NCI-H2171 treated with DMSO at 0.1 percent for 48 hours (cell line): Measurements from ENCODE around the gene OR6K3.
"Not testable (repeated sequence)": the region's sequence is repeated elsewhere in the genome, so short reads cannot be mapped to it uniquely, and the experiment has no call there.

Source experiments
- DNase-seq: peaks from one replicate; lab custom pipeline; 2025; lab: John Stamatoyannopoulos, UW

Gene OR6K3, protein sequence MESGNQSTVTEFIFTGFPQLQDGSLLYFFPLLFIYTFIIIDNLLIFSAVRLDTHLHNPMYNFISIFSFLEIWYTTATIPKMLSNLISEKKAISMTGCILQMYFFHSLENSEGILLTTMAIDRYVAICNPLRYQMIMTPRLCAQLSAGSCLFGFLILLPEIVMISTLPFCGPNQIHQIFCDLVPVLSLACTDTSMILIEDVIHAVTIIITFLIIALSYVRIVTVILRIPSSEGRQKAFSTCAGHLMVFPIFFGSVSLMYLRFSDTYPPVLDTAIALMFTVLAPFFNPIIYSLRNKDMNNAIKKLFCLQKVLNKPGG

DNA sequence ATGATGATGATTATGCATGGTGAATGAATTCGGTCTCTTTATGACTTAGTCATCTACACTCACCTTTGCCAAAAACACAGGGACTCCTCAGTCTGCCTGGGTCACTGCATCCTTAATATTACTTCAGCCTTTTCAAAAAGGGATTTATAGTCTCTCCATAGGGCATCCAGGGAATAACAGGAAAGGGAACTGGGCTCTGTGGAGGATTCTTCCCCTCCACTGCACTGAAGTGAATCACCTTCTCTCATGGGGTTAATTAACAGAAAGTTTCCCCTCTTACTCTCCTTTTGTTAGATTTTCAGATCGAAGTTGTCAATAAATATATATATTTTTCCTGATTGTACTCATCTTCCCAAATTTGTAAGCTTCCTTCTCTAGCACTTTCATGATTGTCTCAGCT, at the start of gene OR6K3:
Gene OR6K3 (minus strand): TSS at position 101 of the 400 bp plus-strand sequence. CDS start 2,605 bp downstream, outside the sequence.
- no peak for DNase-seq

DNA sequence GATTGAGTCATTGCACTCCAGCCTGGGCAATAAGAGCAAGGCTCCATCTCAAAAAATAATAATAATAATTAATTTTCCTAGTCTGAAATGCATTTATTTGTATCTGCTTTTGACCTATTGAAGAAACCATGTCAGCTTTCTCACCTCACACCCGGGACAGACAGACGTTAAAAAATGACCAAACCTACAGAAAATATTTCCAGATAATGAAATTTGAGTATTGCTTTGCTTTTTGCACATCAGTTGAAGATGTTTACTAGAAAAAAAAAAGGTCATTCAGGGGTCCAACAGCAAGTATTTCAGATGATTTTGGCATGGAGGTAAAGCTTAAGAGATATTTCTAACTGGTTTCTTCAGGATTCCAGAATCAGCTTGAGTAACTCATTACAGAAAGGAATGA, 33.9 kb upstream of the OR6K3 start, which contains the start of gene OR6K6:
Gene OR6K6 (plus strand): TSS at position 301 of the 400 bp plus-strand sequence. CDS start 168 bp downstream, outside the sequence.
- no peak for DNase-seq

DNA sequence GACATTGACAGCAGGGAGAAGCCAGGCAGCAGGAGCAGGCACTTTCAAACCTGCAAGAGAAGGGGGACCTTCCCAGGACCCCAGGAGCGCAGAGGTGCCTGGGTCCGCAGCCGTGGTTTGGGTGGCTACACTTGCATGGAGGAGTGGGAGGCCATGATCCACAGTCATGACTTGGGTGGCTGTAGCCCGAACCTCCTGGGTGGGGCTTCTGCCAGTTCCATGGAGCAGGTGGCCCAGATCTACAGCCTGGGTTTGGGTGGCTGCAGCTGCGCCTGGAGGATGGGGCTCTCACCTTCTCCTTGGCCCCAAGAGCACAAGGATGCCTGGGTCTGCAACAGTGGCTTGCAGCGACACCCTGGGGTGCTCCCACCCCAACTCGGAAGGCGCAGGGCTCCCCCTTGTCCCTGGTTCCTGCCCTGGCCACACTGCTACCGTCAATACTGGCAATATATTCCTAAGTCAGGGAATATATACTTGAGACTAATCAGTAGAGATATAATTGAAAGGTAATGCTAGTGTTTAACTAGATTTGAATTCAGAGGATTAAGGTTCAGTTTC, 31.7 kb upstream of the OR6K3 start:
- DNase-seq, result no peak

DNA sequence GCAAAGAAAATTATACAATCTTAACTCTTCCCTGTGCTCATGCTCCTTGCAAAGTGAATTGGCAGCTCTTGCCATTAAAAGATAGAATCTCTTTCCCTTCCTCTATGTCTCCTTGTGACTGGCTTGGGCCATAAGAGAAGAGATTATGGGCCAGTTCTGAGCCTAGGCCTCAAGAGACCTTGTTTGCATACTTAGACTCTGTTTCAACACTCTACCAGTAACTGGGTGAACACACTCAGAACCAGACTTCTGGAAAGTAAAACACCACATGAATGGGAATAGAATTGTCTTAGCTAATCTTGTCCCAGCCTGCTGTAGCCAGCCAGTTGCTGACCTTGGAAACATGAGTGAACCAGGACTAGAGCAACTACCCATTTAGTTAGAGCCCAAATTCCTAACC, 15.3 kb upstream of the OR6K3 start:
- DNase-seq, result no peak

DNA sequence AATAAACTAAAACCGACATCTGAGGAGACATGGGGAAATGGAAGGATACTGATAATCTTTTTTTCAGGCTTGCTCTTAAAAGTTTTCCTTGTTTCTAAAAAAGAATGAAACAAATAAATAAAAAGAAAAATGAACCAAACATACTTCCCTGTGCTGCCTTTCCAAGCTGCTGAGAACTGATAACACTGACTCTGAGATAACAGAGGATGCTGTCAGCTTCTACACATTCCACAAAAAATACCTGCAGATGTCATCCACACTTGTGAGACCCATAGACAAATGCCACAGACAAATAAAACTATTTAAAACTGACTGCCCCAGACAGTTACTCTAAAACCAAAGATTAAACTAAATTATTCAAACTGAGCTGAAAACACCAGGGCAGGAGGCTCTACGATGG, 12.0 kb upstream of the OR6K3 start:
- DNase-seq, result no peak

DNA sequence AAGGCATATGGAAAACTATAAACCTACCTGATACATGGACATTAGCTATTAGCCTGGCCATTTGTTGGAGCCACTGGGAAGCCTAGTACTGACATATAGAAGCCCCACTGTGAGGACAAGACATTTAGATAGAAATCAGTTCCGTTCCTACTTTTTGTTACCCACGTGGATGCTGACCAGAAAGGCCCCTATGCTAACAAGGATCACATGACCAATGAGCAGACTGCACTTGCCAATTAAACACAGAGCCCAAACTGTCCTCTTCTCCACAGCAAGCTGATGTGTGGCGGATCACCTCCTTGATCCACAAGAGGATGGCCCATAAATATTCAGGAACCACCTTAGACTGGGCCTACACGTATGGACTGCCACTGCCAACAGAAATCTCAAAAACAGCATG, 11.2 kb upstream of the OR6K3 start:
- DNase-seq, result no peak

DNA sequence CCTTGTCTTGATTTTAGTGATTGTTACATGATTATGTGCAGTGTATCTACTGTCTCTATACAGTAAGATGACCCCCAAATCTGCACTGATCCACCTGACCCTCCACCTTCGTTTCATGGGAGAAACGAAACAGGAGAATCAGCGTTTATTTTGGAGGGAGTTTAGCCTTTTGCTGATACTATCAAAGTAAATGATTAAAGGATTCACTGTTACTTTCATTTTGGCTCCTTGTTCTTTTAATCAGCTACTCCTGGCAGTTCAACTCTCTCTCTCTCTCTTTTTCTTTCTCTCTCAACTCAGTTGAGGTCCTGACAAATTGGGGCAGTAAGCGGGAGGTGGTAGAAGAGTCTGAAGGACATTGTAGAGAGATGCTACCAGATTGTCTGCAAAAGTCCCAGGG, 9.9 kb upstream of the OR6K3 start:
- DNase-seq, result no peak

DNA sequence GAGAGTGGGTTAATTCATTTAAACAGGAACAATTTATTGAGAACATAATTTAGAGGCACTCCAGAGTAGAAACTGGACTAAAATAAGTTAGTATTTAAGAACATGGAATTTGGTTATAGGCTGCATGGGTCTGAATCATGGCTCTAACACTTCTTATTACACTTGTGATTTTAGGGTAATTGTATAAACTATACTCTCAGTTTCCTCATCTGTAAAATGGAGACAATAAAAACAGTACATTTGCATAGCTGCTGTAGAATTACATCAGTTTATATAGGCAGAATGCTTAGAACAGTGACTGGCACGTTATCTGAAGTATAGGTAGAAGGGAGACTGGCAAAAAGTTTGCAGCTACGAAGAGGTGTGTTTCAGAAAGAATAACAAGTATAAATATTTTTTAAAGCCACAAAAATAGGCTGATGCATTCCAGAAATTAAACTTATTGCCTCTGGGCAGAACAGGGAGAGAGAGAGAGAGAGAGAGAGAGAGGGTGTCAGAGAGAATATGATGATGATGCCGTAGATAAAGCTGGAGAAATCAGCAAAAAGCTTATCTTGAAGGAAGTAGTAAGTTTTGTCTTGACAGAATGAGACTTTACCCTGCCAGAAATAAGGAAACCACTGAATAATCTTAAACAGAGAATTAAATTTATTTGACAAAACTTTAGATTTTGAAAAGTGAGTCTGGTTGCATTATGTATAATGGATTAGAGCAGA, 8.1 kb upstream of the OR6K3 start:
- no peak for DNase-seq

DNA sequence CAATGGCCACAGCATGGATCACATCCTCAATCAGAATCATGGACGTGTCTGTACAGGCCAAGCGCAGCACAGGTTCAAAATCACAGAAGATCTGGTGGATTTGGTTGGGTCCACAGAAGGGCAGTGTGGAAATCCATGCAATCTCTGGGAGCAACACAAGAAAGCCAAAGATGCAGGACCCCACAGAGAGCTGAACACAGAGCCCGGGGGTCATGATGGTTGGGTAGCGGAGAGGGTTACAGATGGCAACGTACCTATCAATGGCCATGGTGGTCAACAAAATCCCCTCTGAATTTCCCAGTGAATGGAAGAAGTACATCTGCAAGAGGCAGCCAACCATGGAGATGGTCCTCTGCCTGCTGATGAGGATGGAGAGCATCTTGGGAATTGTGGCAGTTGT, 3.9 kb upstream of the OR6K3 start:
- no peak for DNase-seq

DNA sequence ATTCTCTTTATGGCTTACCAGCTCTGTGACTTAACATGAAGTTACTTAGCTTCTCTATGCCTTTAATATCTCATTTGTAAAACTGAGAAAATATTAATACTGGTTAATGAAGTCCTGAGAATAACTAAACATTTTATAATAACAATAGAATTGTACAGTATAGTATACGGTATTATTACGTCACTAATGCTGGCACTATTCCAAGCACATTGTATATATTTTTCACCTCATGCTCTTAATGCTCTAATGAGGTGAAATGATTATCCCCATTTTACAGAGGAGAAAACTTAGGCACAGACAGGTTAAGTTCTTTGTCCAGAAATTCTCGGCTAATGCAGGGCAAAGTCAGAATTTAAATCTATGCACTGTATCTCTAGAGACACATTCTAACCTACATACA, 856 bp downstream of the OR6K3 start:
- no peak for DNase-seq

DNA sequence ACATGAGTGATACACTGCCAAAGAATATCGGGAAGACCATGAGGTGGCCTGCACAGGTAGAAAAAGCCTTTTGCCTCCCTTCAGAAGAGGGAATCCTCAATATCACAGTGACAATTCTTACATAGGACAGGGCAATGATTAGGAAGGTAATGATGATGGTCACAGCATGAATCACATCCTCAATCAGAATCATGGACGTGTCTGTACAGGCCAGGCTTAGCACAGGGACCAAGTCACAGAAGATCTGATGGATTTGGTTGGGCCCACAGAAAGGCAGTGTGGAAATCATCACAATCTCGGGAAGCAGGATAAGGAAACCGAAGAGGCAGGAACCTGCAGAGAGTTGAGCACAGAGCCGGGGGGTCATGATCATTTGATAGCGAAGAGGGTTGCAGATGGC, 3.2 kb downstream of the OR6K3 start:
- no peak for DNase-seq

DNA sequence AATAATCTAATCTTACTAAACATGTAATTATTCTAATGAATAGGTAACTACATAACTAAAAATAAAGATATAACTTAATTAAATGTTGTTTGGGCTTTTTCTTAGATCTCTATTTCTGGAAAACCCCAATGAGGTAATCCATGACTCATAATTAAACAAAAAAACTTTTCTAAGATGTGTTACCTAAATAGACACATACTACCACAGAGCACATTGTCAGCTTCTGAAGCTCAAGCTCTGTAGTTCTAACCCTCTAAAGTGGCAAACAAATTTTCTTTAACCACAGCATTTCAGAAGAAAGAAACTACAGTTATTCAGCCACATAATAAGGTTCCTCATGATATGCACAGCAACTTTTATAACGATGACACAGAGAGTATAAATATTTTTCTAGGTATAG, 4.2 kb downstream of the OR6K3 start:
- no peak for DNase-seq

DNA sequence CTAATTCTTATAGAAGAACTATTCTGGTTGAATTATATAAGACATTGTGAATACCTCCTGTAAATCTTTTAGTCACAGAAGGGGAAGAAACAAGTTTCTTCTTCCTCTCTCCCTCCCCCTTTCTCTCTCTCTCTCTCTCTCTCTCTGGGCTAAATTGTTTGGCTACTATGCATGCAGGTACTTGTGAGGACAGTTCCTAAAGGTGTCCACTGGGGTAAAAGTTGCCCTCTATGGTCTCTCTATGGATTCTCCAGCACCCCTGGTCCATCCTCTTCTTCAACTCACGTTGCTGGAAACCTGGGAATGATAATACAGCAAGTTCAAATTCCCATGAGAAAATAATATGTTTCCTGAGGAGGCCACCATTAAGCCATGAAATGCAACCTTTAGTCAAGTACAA, 5.8 kb downstream of the OR6K3 start:
- DNase-seq, result no peak

DNA sequence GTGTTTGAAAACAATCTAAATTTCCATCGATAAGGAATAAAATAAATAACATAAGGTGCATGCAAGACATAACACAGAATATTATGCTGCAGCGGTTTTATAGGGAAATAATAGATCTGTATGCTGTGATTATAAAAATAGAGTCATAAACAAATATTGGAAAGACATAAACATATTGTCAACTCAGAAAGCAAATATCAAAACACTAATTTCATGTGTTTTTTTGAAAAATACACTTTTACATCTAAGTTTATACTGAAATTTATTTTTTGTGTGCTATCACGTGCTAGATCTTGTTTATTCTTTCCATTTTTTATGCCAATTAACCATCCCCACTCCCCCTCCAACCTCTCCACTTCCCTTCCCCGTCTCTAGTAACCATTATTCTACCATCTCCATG, 9.4 kb downstream of the OR6K3 start:
- no peak for DNase-seq

DNA sequence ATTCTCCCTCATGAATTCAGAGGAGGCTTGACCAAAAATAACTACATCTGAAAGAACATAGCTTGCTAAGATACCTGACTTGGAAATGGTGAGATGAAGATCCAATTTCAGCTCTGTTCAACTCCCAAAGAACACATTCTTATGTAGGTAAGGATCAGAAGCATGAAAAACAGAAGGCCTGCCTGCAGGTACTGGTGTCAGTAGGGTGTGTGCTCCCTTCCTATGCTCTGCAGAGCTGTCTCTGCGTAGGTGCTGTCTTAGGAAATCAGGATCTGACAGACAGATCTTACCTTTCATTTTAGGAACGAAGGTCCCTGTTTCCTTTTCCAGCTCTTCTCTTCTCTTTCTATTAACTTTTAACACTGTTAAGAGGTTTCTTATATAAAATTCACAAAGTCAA, 14.4 kb downstream of the OR6K3 start:
- DNase-seq, result no peak

DNA sequence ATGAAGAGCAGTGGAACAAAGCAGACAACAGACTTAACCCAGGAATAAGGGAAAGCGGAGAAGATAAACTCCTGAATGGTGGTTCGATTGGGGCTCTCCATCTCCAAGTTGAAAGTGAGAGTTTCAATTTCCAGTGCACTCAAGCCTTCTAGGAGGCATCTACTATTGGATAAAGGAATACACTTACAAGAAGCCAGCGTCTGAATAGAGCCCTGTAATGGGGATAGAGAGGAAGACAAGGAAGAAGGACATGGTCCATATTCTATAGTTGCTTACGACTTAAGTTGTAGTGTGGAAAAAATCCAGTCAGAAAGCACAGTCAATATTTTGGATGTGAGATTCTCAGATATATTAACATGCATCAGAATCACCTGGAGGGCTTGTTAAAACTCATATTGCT, 20.0 kb downstream of the OR6K3 start, which contains the start of gene OR6K2:
Gene OR6K2 (minus strand): TSS at position 101 of the 400 bp plus-strand sequence. CDS start 0 bp downstream, at position 101.
- DNase-seq, result no peak

DNA sequence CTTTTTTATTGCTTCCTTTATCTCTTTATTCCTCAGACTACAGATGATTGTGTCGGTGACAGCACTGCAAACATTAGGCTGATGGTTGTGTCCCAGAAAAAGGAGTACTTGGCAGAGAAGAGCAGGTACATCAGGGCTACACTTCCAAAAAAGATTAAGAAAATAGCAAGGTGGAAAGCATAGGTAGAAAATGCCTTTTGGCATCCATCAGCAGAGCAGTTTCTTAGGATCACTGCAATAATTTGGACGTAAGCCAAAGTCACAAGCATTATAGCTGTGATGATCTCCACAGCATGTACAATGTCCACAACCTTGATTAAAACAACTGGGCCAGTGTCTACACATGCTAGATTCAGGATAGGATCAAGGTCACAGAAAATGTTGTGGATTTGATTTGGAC, 25.9 kb downstream of the OR6K3 start:
- no peak for DNase-seq

DNA sequence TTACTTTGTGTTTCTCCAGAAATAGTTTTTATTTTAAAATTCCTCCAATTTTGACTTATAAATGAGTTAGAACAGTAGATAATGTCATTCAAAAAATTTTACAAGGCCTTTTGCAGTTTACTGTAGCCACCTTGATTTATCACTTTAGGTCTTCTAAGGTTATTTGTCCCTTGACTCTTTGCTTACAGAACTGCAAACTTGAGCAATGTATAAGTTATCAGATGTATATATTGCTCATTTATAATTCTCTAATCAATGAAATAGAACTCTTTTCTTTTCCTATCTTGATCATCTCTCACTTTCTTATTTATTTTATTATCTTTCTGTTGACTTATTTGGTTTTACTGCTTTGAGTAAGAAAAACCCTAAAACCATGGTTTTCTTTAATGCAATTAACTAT, 28.2 kb downstream of the OR6K3 start:
- no peak for DNase-seq

DNA sequence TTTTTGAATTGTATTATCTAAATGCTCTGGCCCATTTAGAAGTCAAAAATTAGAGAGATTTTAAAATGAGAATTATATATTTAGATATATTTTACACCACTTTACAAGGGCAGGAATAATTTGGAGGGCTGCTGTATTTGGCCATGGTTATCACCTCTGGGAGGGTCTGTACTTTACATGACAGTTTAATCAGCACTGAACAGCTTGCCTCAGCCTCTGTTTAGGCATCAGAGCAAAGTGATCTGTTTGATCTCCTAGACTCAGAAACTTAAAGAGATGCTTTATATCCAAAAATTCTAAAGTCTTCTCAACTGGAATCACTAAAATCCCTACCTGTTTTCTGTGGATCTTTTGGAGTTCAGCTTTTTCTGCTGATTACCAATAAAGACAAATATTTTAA, 28.6 kb downstream of the OR6K3 start:
- DNase-seq, result no peak

DNA sequence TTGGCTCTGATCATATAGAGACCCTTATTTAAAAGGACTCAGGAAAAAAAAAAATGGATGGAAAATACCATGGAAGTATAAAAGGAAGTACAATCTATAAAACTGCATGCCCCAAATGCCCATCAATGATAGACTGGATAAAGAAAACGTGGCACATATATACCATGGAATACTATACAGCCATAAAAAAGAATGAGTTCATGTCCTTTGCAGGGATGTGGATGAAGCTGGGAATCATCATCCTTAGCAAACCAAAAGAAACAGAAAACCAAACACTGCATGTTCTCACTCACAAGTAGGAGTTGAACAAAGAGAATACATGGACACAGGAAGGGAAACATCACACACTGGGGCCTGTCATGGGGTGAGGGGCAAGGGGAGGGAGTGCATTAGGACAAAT, 29.4 kb downstream of the OR6K3 start:
- not testable (repeated sequence) for DNase-seq

DNA sequence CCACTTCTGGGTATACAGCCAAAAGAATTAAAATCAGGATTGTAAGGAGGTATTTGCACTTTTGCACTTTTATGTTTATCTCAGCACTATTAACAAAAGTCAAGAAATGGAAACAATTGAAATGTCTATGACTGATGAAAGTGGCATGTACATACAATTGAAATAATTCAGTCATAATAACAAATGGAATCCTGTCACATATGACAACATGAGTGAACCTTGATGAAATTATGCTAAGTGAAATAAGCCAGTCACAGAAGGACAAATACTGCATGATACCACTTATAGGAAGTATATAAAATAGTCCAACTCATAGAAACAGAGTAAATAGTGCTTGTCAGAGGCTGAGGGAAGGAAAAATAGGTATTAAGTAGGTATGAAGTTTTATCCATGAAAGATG, 30.6 kb downstream of the OR6K3 start:
- no peak for DNase-seq

DNA sequence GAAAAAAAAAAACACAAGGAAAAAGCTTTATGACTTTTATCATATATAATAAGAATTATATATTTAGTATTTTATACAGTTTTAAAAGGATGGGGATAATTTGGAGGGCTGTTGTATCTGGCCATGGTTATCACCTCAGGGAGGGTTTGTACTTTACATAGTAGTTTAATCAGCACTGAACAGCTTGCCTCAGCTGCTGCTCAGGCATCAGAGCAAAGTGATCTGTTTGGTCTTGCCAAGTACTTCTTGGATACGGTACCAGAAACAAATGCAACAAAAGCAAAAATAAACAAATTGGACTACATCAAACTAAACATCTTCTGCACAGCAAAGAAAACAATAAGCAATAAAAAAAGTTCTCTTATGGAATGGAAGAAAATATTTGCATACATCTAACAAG, 31.4 kb downstream of the OR6K3 start:
- no peak for DNase-seq

DNA sequence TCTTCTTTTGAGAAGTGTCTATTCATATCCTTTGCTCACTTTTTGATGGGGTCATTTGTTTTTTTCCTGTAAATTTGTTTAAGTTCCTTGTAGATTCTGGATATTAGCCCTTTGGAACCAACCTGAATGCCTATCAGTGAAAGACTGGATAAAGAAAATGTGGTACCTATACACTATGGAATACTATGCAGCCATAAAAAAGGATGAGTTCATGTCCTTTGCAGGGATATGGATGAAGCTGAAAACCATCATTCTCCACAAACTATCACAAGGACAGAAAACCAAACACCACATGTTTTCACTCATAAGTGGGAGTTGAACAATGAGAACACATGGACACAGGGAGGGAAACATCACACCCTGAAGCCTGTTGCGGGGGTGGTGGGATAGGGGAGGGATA, 32.2 kb downstream of the OR6K3 start:
- not testable (repeated sequence) for DNase-seq
